Choroid plexus epithelial cell (primary cell): ENCODE results near the gene IBA57.

Experiments
- DNase-seq: peaks from one replicate; pipeline ENCODE4 v3.0.0-alpha.2; 2010; ENCODE audit warnings: low read depth
- H3K4me3 ChIP-seq: 2 replicates; pipeline ENCODE4 v1.5.1; 2011; ENCODE audit warnings: low read depth, mild to moderate bottlenecking, control low read depth, low read length, moderate library complexity
- TF ChIP-seq, protein P1 (sequence below): conservative IDR thresholded peaks from 2 replicates; pipeline ENCODE4 v1.5.1; 2011; ENCODE audit warnings: low read depth, mild to moderate bottlenecking, control low read depth, inconsistent platforms, low read length, moderate library complexity

Gene IBA57

DNA sequence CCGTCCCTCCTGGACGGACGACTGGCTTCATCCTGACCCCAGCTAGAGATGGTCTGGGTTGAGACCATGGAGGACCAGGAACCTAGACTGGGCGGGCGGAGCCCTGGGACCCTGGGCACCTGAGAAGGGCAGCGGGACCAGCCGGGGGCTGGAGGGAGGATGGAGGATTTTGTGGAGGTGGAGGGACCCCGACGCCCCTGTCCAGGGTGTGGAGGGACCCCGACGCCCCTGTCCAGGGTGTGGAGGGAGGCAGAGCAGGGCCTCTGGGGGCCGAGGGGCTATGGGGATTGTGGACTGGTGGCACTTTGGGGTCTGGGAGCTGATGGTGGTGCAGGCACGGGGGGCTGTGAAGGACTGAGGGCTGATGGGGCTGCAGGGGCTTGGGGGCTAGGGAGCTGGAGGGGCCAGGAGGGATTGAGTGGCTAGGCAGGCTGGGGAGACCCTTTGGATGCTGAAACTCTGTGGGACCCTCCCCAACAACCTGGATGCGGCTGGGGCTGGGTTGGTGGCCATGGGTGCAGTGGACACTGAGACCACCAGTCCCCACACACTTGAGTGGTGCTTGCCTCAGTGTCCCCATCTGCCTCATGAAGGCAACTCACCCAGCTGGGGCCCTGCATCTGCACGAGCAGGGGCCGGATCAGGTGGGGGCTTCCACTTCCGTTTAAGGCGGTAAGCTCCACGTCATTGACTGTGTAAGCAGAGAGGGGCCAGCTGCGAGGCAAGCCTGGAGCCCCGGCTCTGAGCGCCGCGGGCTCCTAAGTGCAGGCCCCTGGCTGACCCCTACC, 8.5 kb upstream of the IBA57 start:
- DNase-seq = no peak

DNA sequence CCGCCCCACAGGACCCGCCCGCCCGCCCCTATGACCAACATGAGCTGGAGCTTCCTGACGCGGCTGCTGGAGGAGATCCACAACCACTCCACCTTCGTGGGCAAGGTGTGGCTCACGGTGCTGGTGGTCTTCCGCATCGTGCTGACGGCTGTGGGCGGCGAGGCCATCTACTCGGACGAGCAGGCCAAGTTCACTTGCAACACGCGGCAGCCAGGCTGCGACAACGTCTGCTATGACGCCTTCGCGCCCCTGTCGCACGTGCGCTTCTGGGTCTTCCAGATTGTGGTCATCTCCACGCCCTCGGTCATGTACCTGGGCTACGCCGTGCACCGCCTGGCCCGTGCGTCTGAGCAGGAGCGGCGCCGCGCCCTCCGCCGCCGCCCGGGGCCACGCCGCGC, 7.9 kb upstream of the IBA57 start:
- H3K4me3 ChIP-seq = no peak overlapping the region
- DNase-seq = no peak
- TF ChIP-seq, protein P1, sequence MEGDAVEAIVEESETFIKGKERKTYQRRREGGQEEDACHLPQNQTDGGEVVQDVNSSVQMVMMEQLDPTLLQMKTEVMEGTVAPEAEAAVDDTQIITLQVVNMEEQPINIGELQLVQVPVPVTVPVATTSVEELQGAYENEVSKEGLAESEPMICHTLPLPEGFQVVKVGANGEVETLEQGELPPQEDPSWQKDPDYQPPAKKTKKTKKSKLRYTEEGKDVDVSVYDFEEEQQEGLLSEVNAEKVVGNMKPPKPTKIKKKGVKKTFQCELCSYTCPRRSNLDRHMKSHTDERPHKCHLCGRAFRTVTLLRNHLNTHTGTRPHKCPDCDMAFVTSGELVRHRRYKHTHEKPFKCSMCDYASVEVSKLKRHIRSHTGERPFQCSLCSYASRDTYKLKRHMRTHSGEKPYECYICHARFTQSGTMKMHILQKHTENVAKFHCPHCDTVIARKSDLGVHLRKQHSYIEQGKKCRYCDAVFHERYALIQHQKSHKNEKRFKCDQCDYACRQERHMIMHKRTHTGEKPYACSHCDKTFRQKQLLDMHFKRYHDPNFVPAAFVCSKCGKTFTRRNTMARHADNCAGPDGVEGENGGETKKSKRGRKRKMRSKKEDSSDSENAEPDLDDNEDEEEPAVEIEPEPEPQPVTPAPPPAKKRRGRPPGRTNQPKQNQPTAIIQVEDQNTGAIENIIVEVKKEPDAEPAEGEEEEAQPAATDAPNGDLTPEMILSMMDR = no peak

More for the DNA sequence above, 8.5 kb upstream of the IBA57 start:
- TF ChIP-seq, protein P1 = no peak
- no peak overlapping the region for H3K4me3 ChIP-seq

DNA sequence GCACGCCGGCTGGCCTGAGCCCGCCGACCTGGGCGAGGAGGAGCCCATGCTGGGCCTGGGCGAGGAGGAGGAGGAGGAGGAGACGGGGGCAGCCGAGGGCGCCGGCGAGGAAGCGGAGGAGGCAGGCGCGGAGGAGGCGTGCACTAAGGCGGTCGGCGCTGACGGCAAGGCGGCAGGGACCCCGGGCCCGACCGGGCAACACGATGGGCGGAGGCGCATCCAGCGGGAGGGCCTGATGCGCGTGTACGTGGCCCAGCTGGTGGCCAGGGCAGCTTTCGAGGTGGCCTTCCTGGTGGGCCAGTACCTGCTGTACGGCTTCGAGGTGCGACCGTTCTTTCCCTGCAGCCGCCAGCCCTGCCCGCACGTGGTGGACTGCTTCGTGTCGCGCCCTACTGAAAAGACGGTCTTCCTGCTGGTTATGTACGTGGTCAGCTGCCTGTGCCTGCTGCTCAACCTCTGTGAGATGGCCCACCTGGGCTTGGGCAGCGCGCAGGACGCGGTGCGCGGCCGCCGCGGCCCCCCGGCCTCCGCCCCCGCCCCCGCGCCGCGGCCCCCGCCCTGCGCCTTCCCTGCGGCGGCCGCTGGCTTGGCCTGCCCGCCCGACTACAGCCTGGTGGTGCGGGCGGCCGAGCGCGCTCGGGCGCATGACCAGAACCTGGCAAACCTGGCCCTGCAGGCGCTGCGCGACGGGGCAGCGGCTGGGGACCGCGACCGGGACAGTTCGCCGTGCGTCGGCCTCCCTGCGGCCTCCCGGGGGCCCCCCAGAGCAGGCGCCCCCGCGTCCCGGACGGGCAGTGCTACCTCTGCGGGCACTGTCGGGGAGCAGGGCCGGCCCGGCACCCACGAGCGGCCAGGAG, 7.2 kb upstream of the IBA57 start:
- TF ChIP-seq, protein P1 = no peak
- no peak overlapping the region for H3K4me3 ChIP-seq
- no peak for DNase-seq

DNA sequence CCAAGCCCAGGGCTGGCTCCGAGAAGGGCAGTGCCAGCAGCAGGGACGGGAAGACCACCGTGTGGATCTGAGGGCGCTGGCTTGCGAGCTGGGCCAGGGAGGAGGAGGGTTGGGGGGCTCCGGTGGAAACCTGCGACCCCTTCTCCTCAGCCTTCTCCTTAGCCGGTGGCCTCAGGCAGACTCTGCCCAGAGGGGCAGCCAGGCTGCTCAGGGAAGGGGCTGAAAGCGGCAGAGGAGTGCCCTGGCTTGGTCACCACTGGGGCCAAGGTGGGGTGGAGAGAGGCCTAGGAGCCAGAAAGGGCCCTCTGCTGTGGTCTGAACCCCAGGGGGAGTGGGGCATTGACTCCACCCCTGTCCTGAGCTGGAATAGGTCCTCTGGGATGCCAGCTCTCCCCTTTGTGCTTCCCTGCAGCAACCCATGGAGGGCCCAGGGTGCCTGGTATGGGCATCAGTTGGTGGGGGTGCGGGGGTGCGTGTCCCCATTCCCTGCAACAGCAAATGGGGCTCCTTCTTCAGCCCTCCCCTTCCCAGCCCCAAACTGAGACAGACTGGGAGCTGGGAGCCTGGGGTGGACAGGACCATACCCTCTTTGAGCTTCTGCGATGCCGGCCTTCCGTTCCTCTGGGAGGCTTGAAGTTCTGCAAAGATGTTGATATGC, 6.5 kb upstream of the IBA57 start:
- no peak overlapping the region for H3K4me3 ChIP-seq
- TF ChIP-seq, protein P1 = no peak

DNA sequence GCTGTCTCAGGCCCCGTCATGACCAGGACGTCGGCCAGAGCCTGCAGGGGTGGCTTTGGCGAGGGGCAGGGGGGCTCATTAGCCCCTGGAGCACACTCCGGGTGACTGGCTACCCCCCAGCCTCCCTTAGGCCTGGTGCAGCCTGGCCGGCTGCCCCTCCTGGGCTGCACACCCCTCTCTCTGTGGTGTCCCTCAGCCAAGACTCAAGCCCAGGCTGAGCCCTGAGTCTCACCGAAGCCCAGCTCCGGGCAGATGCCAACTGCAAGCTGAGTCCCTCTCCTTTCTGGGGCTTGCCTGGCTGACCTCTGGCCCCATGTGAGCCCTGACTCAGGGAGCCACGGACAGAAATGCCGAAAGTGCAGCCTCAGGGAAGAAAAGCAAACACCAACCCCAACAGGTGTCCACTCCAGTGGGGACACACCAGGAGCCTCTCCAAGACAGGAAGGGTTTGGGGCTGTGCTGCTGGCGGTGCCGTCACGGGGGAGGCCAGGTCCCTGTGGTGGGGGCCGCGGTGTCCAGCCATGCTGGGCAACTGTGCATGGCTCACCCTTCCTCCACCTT, 5.3 kb upstream of the IBA57 start:
- no peak for DNase-seq
- TF ChIP-seq, protein P1 = no peak
- no peak overlapping the region for H3K4me3 ChIP-seq

More for the DNA sequence above, 6.5 kb upstream of the IBA57 start:
- no peak for DNase-seq

DNA sequence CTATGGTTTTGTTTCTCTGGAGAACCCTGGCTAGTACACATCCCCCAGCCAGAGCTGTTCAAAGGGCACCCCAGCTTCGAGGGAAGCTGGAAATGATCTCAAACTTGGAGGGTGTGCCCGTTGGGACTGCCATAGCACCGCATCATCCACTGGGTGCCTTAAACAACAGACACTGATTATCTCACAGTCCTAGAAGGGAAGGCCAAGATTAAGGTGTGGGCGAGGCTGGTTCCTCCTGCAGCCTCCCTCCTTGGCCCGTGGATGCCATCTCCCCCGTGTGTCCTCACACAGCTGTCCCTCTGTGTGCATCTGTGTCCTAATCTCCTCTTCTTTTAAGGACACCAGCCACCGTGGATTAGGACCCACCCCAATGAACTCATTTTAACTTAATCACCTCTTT, 4.2 kb upstream of the IBA57 start:
- no peak for DNase-seq
- TF ChIP-seq, protein P1 = no peak
- no peak overlapping the region for H3K4me3 ChIP-seq
